ENCODE data around the gene NYAP1. TPM values are rescaled to one million over a fixed set of nuclear protein-coding genes. Genes with fewer than 3 reads are reported as not detected.

The NYAP1 gene
- total RNA-seq, 1 experiment from 2014 or later, result 0.38 TPM

DNA sequence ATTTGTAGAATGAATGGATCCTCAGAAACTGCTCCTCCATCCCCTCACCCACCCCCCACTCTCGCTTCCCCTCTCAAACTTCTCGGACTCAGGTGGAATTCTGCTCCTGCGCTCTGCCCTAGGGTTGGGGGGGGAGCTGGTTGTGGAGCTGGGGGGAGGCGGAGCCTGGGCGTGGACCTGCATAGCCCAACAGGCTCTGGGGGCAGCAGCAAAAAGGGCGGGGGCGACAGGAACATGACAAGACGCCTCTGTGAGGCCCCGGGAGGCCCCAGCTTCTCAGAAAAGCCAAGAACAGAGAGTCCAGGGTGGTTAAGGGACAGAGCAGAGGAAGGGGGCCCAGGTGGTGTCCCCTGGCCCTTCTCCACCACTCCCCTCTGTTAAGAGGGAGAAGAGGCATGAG lies 8.2 kb upstream of the NYAP1 start:
- H3K9me3 Mint-ChIP-seq (ENCODE audit: low read depth, unreplicated experiment), result no peaks in the 10 kb centered on the region
- H3K27ac Mint-ChIP-seq (ENCODE audit: unreplicated experiment), result no peak overlapping the region
- no peak overlapping the region for H3K4me3 Mint-ChIP-seq (ENCODE audit: low read depth, unreplicated experiment)
- H3K4me1 Mint-ChIP-seq (ENCODE audit: low read depth, unreplicated experiment), result peaks cover 16% of the 10 kb centered on the region
- CTCF ChIA-PET, result interaction anchor here (1.4 kb wide), 1 partner anchor 70 kb away, joined by 3 read pairs; no protein-coding TSS in a partner anchor
- TF ChIP-seq, protein P1, sequence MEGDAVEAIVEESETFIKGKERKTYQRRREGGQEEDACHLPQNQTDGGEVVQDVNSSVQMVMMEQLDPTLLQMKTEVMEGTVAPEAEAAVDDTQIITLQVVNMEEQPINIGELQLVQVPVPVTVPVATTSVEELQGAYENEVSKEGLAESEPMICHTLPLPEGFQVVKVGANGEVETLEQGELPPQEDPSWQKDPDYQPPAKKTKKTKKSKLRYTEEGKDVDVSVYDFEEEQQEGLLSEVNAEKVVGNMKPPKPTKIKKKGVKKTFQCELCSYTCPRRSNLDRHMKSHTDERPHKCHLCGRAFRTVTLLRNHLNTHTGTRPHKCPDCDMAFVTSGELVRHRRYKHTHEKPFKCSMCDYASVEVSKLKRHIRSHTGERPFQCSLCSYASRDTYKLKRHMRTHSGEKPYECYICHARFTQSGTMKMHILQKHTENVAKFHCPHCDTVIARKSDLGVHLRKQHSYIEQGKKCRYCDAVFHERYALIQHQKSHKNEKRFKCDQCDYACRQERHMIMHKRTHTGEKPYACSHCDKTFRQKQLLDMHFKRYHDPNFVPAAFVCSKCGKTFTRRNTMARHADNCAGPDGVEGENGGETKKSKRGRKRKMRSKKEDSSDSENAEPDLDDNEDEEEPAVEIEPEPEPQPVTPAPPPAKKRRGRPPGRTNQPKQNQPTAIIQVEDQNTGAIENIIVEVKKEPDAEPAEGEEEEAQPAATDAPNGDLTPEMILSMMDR (IDR thresholded peaks at IDR 0.05; ENCODE audit: unreplicated experiment), result no peak
- no peak for DNase-seq
- H3K36me3 Mint-ChIP-seq (ENCODE audit: insufficient read depth, unreplicated experiment), result peaks cover 27% of the 10 kb centered on the region
- BruUV-seq (replicated peaks), result no TSS peak
- intact Hi-C loops (cut with micrococcal nuclease; ENCODE audit: unreplicated experiment), result loop anchor here (5.0 kb wide), 1 partner anchor 72 kb away; no protein-coding TSS in a partner anchor
- no peaks in the 10 kb centered on the region for H3K27me3 Mint-ChIP-seq (ENCODE audit: unreplicated experiment)

DNA sequence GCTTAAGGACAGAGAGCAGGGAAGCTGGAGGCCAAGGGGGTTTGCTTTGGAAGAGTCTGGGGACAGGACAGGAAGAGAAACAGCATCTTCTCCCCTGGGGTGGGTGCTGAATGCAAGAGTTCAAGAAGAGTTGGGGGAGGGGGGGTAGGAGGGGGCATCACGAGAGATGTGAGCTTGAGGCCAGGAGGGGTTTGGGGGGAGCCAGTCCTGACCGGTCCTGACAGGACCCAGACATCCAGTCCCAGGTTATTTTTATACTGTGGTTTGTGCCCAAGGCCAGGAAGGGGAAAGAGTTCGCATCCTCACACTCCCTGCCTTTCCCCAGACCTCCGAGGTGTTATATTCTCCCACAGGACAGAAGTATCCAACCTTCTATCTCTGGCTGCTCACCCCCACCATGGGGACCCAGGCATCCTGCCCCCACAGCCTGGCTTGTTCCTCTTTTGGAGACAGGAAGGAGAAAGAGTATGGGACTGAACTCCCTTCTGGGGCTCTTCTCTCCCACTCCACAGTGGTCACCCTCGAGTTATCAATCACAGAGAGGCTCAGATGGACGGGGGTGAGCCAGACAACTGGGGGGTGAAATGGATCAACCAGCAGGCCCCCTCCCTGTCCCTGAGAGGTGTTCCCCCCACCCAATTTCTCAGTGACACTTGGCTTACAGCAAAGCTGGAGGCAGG lies 7.5 kb upstream of the NYAP1 start:
- Mint-ChIP-seq H3K27me3 (ENCODE audit: unreplicated experiment) (no peaks in the 10 kb centered on the region), H3K27ac (ENCODE audit: unreplicated experiment) (no peak overlapping the region), H3K36me3 (ENCODE audit: insufficient read depth, unreplicated experiment) (peaks cover 27% of the 10 kb centered on the region), H3K4me1 (ENCODE audit: low read depth, unreplicated experiment) (peaks cover 16% of the 10 kb centered on the region), H3K9me3 (ENCODE audit: low read depth, unreplicated experiment) (no peaks in the 10 kb centered on the region), H3K4me3 (ENCODE audit: low read depth, unreplicated experiment) (peak overlapping the region; percentile 59)
- TF ChIP-seq, protein P1 (IDR thresholded peaks at IDR 0.05; ENCODE audit: unreplicated experiment), result no peak
- intact Hi-C loops (cut with micrococcal nuclease; ENCODE audit: unreplicated experiment), result loop anchor here (5.0 kb wide), 1 partner anchor 71 kb away; no protein-coding TSS in a partner anchor
- no peak for DNase-seq
- CTCF ChIA-PET, result interaction anchor here (1.4 kb wide), 1 partner anchor 69 kb away, joined by 3 read pairs; no protein-coding TSS in a partner anchor
- no TSS peak for BruUV-seq (replicated peaks)

DNA sequence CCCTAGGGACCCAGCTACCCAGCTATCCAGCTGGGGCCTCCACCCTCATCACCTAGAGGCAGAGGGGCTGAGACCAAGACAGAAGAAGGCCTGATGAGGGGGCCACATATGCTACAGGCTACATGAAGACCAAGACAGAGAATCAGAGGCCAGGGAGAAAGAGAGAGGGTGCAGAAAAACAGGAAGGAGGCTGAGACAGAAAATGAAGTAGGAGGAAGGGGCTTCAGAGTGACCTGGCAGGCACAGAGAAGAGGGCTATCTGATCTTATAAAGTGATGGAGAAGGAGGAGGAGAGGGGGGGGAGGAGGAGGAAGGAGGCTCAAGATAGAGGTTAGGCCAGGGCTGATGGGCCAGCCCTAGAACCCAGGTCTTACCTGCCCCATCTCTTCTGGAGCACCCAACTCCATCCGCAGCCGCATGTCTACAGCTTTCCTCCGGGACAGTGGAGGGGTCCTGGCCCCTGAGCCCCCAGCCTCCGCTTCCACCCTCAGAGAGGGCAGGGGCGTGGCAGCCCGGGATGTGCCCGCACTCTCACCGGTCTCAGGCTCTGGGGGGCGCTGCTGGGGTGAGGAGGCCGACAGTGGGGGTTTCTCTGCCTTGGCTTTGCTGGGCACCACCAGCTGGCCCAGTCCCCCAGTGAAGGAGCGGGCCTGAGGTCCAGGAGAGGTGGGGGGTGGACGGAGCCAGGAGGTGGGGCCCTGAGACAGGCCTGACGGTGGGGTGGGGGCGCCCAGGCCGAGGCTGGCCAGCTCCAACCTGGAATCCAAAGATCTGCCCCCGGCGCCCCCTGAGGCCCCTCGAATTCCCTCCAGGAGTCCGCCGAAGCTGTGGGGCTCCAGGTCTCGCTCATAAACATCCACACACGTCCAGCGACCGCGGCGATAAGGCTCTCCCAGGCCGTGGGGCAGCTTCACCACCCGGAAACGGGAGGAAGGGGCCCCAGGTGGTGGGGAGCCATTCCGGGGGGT lies 6.5 kb upstream of the NYAP1 start:
- Mint-ChIP-seq H3K27ac (ENCODE audit: unreplicated experiment) (no peak overlapping the region), H3K4me3 (ENCODE audit: low read depth, unreplicated experiment) (peak overlapping the region; percentile 89), H3K9me3 (ENCODE audit: low read depth, unreplicated experiment) (no peaks in the 10 kb centered on the region), H3K27me3 (ENCODE audit: unreplicated experiment) (no peaks in the 10 kb centered on the region), H3K4me1 (ENCODE audit: low read depth, unreplicated experiment) (peaks cover 16% of the 10 kb centered on the region), H3K36me3 (ENCODE audit: insufficient read depth, unreplicated experiment) (peaks cover 27% of the 10 kb centered on the region)
- TF ChIP-seq, protein P1 (IDR thresholded peaks at IDR 0.05; ENCODE audit: unreplicated experiment), result no peak
- no TSS peak for BruUV-seq (replicated peaks)
- no peak for DNase-seq
- CTCF ChIA-PET, result interaction anchor here (0.6 to 0.7 kb wide), 2 partner anchors 16 to 29 kb away, joined by 3 read pairs; no protein-coding TSS in a partner anchor
- intact Hi-C loops (cut with micrococcal nuclease; ENCODE audit: unreplicated experiment), result loop anchor here (5.0 kb wide), 1 partner anchor 70 kb away; no protein-coding TSS in a partner anchor

DNA sequence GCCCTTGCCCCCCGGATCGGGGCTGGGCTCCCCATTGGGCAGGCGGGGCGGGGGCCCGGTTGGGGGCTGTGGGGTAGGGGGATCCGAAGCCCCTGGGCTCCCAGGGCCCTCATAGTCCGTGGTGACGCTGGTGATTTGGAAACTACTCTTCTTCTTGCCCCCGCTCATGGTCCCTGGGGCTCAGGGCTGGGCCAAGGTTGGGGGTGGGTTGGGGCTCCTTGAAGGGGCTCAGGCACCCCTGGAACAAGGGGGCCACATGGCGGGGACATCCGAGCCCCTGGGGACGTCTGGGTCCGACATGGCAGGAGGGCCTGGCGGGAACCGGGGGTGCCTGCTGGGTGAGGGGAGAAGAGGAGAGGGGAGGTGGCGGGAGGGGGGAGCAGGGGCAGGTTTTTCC lies 5.9 kb upstream of the NYAP1 start:
- Mint-ChIP-seq H3K9me3 (ENCODE audit: low read depth, unreplicated experiment) (no peaks in the 10 kb centered on the region), H3K27ac (ENCODE audit: unreplicated experiment) (peak overlapping the region; percentile 77), H3K27me3 (ENCODE audit: unreplicated experiment) (no peaks in the 10 kb centered on the region), H3K36me3 (ENCODE audit: insufficient read depth, unreplicated experiment) (peaks cover 27% of the 10 kb centered on the region), H3K4me3 (ENCODE audit: low read depth, unreplicated experiment) (peak overlapping the region; percentile 89), H3K4me1 (ENCODE audit: low read depth, unreplicated experiment) (peaks cover 16% of the 10 kb centered on the region)
- intact Hi-C loops (cut with micrococcal nuclease; ENCODE audit: unreplicated experiment), result loop anchor here (5.0 kb wide), 1 partner anchor 69 kb away; no protein-coding TSS in a partner anchor
- CTCF ChIA-PET, result interaction anchor here (0.6 to 0.7 kb wide), 2 partner anchors 17 to 30 kb away, joined by 3 read pairs; no protein-coding TSS in a partner anchor
- no TSS peak for BruUV-seq (replicated peaks)
- no peak for DNase-seq
- TF ChIP-seq, protein P1 (IDR thresholded peaks at IDR 0.05; ENCODE audit: unreplicated experiment), result no peak
